Measurements from ENCODE around the gene PLPP4.

The PLPP4 gene

DNA sequence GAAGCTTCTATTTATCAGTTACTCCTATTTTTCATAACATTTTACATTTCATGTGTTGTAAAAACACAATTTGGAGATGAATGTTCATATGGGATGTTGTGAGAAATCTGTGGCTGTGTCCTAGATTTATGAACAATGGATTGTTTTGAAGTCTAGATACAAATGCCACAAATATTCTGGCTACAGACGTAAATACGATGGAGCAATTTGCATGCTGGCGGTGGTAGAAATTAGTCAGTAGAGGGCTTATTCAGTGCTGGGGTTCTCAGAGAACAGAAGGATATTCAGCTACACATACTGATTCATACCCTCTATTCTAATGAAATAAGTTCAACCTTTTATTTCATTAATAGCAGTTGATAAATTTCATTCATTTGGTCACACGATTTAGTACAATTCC, 48.8 kb downstream of the PLPP4 start:
- H3K4me3 ChIP-seq (ENCODE audit: low read length): no peak overlapping the region
- DNase-seq (ENCODE audit: low read depth): peak; percentile 41
- TF ChIP-seq, protein P1, sequence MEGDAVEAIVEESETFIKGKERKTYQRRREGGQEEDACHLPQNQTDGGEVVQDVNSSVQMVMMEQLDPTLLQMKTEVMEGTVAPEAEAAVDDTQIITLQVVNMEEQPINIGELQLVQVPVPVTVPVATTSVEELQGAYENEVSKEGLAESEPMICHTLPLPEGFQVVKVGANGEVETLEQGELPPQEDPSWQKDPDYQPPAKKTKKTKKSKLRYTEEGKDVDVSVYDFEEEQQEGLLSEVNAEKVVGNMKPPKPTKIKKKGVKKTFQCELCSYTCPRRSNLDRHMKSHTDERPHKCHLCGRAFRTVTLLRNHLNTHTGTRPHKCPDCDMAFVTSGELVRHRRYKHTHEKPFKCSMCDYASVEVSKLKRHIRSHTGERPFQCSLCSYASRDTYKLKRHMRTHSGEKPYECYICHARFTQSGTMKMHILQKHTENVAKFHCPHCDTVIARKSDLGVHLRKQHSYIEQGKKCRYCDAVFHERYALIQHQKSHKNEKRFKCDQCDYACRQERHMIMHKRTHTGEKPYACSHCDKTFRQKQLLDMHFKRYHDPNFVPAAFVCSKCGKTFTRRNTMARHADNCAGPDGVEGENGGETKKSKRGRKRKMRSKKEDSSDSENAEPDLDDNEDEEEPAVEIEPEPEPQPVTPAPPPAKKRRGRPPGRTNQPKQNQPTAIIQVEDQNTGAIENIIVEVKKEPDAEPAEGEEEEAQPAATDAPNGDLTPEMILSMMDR (IDR thresholded peaks at IDR 0.05; ENCODE audit: insufficient read depth, low read depth, low read length, missing control alignments): no peak

DNA sequence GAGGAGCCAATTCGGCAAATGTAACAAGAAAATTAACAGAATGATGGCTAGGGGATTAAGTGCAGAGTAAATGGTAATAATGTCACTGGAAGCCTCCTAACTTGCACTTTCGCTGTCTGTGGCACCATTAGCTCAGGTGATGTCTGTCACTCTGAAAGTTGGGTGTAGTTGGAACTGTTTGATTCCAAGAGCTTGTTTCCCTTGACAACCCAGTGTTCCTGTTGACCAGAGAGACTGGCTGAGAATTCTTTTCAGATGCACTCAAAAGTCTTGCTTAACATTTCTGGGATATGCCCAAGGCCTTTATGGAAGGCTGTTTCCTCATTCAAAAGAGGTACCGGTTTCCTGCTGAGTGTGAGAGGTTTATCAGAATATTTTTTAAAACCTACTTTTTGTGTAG, 49.6 kb downstream of the PLPP4 start:
- DNase-seq (ENCODE audit: low read depth): peak; percentile 79

DNA sequence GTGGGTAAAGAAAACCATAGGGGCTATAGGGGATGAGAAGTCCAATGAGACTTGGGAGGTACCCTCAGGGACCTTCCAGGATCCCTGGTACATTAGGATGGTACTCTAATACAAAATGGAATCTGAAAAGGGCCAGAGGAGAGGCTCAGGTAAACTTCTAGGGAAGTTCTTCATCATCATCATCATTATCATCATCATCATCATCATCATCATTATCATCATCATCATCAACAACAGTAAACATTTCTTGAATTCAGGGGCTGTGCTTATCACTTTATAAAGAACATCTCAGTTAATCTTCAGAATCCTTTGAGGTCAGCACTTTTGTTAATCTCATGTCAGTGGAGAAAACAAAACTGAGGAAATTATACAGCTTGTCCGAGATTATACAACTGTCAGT, 50.1 kb downstream of the PLPP4 start:
- no peak for DNase-seq (ENCODE audit: low read depth)
- no peak overlapping the region for H3K4me3 ChIP-seq (ENCODE audit: low read length)
- TF ChIP-seq, protein P1 (IDR thresholded peaks at IDR 0.05; ENCODE audit: insufficient read depth, low read depth, low read length, missing control alignments): no peak

More for the DNA sequence above, 49.6 kb downstream of the PLPP4 start:
- H3K4me3 ChIP-seq (ENCODE audit: low read length): no peak overlapping the region
- TF ChIP-seq, protein P1 (IDR thresholded peaks at IDR 0.05; ENCODE audit: insufficient read depth, low read depth, low read length, missing control alignments): no peak

DNA sequence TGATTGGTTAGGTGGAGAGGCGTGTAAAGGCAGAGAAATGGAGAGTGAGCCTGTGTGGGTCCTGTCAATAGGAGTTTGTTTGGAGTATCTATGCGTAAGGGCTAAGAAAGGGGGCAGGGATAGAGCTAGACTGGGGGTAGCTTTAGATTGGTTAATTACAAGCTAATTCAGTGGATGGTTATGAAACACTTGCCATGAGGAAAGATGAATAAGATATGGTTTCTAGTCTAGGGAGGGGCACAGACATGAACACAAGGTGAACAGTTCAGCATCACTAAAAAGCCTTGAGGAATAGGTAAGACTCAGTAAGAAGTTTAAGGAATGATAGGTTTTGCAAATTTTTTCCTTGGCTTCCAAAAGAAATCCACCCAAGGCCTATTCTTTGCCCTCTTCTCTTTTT, 50.6 kb downstream of the PLPP4 start:
- TF ChIP-seq, protein P1 (IDR thresholded peaks at IDR 0.05; ENCODE audit: insufficient read depth, low read depth, low read length, missing control alignments): no peak
- peak; percentile 62 for DNase-seq (ENCODE audit: low read depth)
- H3K4me3 ChIP-seq (ENCODE audit: low read length): no peak overlapping the region

DNA sequence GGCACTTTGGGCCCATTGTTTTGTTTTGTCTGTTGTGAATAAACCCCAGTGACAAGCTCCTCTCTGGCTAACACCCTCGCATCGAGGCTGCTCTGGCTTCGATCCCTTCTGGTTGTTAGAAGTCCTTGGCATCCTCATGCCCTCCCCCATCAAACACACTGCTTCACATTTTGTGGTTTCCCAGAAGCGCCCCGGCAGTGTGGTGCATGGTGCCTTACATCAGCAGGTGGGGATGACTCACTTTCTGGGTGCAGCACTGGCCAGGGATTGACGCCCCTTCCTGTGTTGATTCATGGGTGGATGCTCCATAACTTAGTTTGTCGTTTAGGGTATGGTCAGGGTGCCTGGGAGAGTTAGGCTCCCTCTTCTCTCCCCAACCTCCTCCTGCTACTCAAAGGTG, 51.4 kb downstream of the PLPP4 start:
- TF ChIP-seq, protein P1 (IDR thresholded peaks at IDR 0.05; ENCODE audit: insufficient read depth, low read depth, low read length, missing control alignments): no peak
- peak; percentile 96 for DNase-seq (ENCODE audit: low read depth)
- H3K4me3 ChIP-seq (ENCODE audit: low read length): no peak overlapping the region

DNA sequence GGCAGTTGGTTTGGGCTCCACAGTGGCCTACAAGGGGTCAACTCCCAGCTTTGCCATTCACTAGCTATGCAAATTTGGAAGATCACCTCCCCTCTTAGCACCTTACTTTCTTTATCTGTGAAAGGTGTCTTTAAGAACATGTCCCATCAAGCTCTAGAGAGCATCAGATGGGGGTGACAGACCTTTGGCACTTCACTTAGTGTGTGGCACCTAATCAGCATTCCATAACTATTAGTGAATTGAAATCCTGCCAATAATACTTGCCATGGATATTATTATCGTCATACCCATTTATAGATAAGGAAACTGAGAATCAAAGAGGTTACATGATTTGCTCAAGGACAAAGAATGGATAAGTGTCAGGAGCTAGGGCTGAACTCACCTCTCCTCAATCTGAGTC, 51.9 kb downstream of the PLPP4 start:
- TF ChIP-seq, protein P1 (IDR thresholded peaks at IDR 0.05; ENCODE audit: insufficient read depth, low read depth, low read length, missing control alignments): no peak
- DNase-seq (ENCODE audit: low read depth): peak; percentile 44
- H3K4me3 ChIP-seq (ENCODE audit: low read length): no peak overlapping the region

DNA sequence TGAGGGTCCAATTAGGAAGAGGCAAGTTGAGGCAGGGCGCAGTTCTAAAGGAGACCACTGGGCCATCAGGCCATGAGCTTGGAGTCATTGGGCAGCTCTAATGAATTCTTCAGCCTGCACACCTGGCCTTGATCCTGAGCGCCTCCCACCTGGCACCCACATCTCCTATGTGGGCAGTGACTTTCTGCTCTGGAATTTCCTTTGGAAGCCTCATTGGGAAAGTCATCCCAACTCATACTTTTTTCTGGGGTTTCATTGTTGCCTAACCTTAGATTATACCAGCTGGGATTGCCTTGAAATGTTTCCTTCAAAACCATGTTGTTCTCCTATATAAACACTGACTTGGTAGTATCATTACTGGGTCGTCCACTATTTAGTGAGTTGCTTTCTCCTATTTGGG, 54.1 kb downstream of the PLPP4 start:
- peak; percentile 88 for DNase-seq (ENCODE audit: low read depth)
- TF ChIP-seq, protein P1 (IDR thresholded peaks at IDR 0.05; ENCODE audit: insufficient read depth, low read depth, low read length, missing control alignments): no peak
- H3K4me3 ChIP-seq (ENCODE audit: low read length): no peak overlapping the region

All from epithelial cell of esophagus (primary cell).